ENCODE data around the gene BTBD9.

DNA sequence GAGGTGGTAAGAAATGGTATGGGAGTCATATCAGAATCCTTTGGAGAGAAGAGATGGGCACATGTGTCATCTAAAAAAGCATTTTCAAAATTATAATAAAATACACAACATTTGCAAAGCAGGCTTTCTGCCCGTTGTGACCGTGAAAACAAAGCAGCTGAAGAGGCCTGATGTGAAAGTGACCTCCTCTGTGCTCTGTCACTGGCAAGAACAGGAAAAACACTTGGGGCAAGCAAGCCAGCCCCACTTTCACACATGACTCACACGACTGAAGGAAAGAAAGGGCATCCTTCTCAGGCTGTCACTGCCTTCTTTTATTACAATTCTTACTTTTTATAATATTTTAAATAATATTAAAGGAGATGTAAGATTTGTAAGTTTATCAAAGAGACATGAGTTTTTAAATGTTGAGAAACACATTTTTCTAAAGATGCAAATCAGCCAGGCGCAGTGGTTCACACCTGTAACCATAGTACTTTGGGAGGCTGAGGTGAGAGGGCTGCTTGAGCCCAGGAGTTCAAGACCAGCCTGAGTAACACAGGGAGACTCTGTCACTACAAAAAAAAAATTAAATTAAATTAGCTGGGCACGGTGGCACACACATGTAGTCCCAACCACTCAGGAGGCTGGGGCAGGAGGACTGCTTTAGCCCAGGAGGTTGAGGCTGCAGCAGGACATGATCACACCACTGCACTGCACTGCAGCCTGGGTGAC lies 143.7 kb downstream of the BTBD9 start:
- TF ChIP-seq, protein P1, sequence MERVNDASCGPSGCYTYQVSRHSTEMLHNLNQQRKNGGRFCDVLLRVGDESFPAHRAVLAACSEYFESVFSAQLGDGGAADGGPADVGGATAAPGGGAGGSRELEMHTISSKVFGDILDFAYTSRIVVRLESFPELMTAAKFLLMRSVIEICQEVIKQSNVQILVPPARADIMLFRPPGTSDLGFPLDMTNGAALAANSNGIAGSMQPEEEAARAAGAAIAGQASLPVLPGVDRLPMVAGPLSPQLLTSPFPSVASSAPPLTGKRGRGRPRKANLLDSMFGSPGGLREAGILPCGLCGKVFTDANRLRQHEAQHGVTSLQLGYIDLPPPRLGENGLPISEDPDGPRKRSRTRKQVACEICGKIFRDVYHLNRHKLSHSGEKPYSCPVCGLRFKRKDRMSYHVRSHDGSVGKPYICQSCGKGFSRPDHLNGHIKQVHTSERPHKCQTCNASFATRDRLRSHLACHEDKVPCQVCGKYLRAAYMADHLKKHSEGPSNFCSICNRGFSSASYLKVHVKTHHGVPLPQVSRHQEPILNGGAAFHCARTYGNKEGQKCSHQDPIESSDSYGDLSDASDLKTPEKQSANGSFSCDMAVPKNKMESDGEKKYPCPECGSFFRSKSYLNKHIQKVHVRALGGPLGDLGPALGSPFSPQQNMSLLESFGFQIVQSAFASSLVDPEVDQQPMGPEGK (CRISPR knock-in tag; IDR thresholded peaks at IDR 0.05; ENCODE audit: borderline replicate concordance), result no peak
- no peak for TF ChIP-seq ARNTL (CRISPR knock-in tag; IDR thresholded peaks at IDR 0.05; ENCODE audit: borderline replicate concordance, low read depth)
- TF ChIP-seq, protein P2, sequence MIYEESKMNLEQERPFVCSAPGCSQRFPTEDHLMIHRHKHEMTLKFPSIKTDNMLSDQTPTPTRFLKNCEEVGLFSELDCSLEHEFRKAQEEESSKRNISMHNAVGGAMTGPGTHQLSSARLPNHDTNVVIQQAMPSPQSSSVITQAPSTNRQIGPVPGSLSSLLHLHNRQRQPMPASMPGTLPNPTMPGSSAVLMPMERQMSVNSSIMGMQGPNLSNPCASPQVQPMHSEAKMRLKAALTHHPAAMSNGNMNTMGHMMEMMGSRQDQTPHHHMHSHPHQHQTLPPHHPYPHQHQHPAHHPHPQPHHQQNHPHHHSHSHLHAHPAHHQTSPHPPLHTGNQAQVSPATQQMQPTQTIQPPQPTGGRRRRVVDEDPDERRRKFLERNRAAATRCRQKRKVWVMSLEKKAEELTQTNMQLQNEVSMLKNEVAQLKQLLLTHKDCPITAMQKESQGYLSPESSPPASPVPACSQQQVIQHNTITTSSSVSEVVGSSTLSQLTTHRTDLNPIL (CRISPR knock-in tag; IDR thresholded peaks at IDR 0.05; ENCODE audit: low read depth), result no peak
- no peak for TF ChIP-seq ESRRG (CRISPR knock-in tag; IDR thresholded peaks at IDR 0.05)
- no peak for TF ChIP-seq BACH2 (CRISPR knock-in tag; IDR thresholded peaks at IDR 0.05; ENCODE audit: borderline replicate concordance)
